Thoracic aorta (tissue), 2 donors: ENCODE measurements around the gene HOXC13. TPM values are rescaled to one million over a fixed set of nuclear protein-coding genes. Genes with fewer than 3 reads are reported as not detected.

ENCODE experiments used
- ATAC-seq: fragments of 150-250 bp; one replicate; pipeline ENCODE4 v1.8.0; 2017; ENCODE audit warnings: low read depth; ENCODE audit not compliant: insufficient number of reproducible peaks, low FRiP score
- DNase-seq: peaks from one replicate; pipeline ENCODE4 v3.0.0-alpha.2; 2020; ENCODE audit warnings: low spot score
- H3K27ac ChIP-seq, 2 donors: fragments of 200-600 bp; sonication (generic); 1 replicate in 1 of 2; 2 replicates in 1 of 2; pipeline ENCODE4 v1.5.1; 2016; ENCODE audit warnings: mild to moderate bottlenecking in 2 of 2, moderate library complexity in 2 of 2
- H3K27me3 ChIP-seq: fragments of 200-600 bp; sonication (generic); replicated peaks from 2 replicates; pipeline ENCODE4 v1.6.0; 2016; ENCODE audit warnings: mild to moderate bottlenecking; ENCODE audit not compliant: insufficient read depth
- H3K36me3 ChIP-seq: fragments of 200-600 bp; sonication (generic); one replicate; pipeline ENCODE4 v1.5.1; 2016
- H3K4me1 ChIP-seq, 2 donors: fragments of 200-600 bp; sonication (generic); 1 replicate in 1 of 2; 2 replicates in 1 of 2; pipeline versions ENCODE4 v1.5.1 to v1.6.0; 2016; ENCODE audit warnings: low read depth in 2 of 2, mild to moderate bottlenecking in 1 of 2; ENCODE audit not compliant: control insufficient read depth in 1 of 2
- H3K4me3 ChIP-seq: fragments of 200-600 bp; sonication (generic); 2 replicates; pipeline ENCODE4 v1.5.1; 2016; ENCODE audit warnings: mild to moderate bottlenecking
- H3K9me3 ChIP-seq: fragments of 200-600 bp; sonication (generic); 2 replicates; pipeline ENCODE4 v1.5.1; 2016
- total RNA-seq, 2 donors: library from RNA; depleted of rRNA; stranded (reverse); fragments of >200 nt; gene quantifications; one replicate each; pipeline versions ENCODE4 v1.1.0 to v1.2.3, GENCODE V29; 2016
- TF ChIP-seq, protein P1 (sequence below): fragments of 200-600 bp; sonication (generic); IDR thresholded peaks from one replicate; pipeline ENCODE4 v1.5.1; 2019; ENCODE audit warnings: antibody characterized with exemption

The HOXC13 gene
- total RNA-seq, 2 donors from 2014 or later = not detected

GRCh38 chr12:53940443-53941014 lies 1.9 kb downstream of the HOXC13 start:
- TF ChIP-seq, protein P1, sequence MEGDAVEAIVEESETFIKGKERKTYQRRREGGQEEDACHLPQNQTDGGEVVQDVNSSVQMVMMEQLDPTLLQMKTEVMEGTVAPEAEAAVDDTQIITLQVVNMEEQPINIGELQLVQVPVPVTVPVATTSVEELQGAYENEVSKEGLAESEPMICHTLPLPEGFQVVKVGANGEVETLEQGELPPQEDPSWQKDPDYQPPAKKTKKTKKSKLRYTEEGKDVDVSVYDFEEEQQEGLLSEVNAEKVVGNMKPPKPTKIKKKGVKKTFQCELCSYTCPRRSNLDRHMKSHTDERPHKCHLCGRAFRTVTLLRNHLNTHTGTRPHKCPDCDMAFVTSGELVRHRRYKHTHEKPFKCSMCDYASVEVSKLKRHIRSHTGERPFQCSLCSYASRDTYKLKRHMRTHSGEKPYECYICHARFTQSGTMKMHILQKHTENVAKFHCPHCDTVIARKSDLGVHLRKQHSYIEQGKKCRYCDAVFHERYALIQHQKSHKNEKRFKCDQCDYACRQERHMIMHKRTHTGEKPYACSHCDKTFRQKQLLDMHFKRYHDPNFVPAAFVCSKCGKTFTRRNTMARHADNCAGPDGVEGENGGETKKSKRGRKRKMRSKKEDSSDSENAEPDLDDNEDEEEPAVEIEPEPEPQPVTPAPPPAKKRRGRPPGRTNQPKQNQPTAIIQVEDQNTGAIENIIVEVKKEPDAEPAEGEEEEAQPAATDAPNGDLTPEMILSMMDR = no peak
- DNase-seq = no peak
- H3K9me3 ChIP-seq = no peaks in the 10 kb centered on the region
- peaks cover 69% of the 10 kb centered on the region for H3K27me3 ChIP-seq
- H3K27ac ChIP-seq = no peak overlapping the region
- no peaks in the 10 kb centered on the region for H3K36me3 ChIP-seq
- H3K4me1 ChIP-seq = peaks cover 0 to 19% of the 10 kb centered on the region in 2 donors
- H3K4me3 ChIP-seq = no peak overlapping the region
- no peak for ATAC-seq

DNA sequence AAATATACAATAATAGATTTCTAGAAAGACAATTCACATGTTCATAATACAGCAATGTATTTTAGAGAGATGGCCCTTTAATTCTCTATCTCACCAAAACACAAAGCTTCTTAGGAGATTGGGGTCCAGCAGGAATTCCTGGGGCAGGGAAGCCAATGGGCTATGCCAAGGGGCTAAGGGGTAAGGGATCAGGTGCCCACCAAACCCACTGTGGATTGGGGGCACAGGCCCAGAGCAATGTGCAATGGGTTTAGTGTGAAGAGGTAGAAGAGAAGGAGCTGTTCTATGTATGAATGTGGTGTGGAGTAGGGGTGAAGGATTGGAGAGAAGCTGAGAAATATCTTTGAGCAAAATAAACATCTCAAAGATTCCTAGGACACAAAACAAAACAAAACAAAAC lies 2.6 kb downstream of the HOXC13 start:
- Histone ChIP-seq H3K27me3 (peaks cover 69% of the 10 kb centered on the region), H3K9me3 (no peaks in the 10 kb centered on the region), H3K36me3 (no peaks in the 10 kb centered on the region), H3K4me1 (peaks cover 0 to 14% of the 10 kb centered on the region in 2 donors), H3K4me3 (no peak overlapping the region), H3K27ac (no peak overlapping the region)
- DNase-seq (no peak), ATAC-seq (no peak)
- TF ChIP-seq, protein P1 = no peak

GRCh38 chr12:53941750-53942149 lies 3.1 kb downstream of the HOXC13 start:
- peaks cover 64% of the 10 kb centered on the region for H3K27me3 ChIP-seq
- H3K4me3 ChIP-seq = no peak overlapping the region
- no peak for DNase-seq
- no peak for ATAC-seq
- peaks cover 0 to 14% of the 10 kb centered on the region in 2 donors for H3K4me1 ChIP-seq
- TF ChIP-seq, protein P1 = no peak
- no peaks in the 10 kb centered on the region for H3K9me3 ChIP-seq
- no peak overlapping the region for H3K27ac ChIP-seq
- no peaks in the 10 kb centered on the region for H3K36me3 ChIP-seq

DNA sequence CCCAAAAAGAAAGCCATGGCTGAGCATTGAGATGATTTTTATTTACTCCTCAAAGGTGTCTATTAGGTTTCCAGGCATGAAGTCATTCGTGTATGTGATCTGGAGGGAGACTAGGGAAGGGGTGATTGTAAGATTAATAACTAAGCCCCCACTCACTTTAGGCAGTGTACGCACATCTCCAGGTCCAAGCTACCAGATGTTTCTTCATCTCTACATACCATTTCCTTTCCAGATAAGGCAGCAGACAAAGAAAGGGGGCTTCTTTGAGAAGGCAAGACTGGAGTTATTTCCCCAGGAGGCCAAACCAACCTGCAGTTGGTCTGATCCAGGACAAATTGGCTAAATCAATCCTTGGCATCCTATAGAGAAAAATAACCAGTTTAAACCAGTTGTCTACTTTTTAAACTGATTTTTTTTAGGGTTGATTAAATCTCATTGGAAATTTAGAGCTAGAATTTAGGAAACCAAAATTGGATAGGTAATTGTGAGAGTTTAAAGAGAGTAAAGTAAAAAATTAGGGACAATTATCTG lies 3.9 kb downstream of the HOXC13 start:
- ATAC-seq (no peak), DNase-seq (no peak)
- TF ChIP-seq, protein P1 = no peak
- no peak overlapping the region for H3K27ac ChIP-seq
- no peaks in the 10 kb centered on the region for H3K36me3 ChIP-seq
- no peak overlapping the region for H3K4me3 ChIP-seq
- peaks cover 0 to 14% of the 10 kb centered on the region in 2 donors for H3K4me1 ChIP-seq
- no peaks in the 10 kb centered on the region for H3K9me3 ChIP-seq
- H3K27me3 ChIP-seq = peaks cover 56% of the 10 kb centered on the region

DNA sequence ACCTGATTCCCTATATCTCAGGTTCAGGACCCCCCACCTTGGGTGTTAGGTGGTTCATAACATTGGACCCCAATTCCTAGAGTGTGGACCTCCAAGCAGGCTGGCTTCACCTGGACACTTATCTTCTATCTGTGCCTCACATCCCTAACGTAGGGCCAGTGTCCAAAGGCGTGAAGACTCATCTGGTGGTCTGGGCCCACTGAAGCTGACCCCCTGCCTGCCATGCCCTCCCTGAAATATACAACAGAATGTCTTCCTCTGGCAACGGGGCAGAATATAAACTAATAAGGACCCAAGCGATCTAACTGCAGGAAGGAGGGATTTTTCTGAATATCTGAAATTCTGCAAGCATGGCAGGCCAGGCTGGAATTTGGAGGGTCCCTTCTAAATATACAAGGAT lies 5.6 kb downstream of the HOXC13 start:
- ATAC-seq (no peak), DNase-seq (no peak)
- Histone ChIP-seq H3K27ac (no peak overlapping the region), H3K36me3 (no peaks in the 10 kb centered on the region), H3K4me1 (peaks cover 0 to under 1% of the 10 kb centered on the region in 2 donors), H3K4me3 (no peak overlapping the region), H3K9me3 (no peaks in the 10 kb centered on the region), H3K27me3 (peaks cover 43% of the 10 kb centered on the region)
- TF ChIP-seq, protein P1 = no peak
